Hepatocyte (in vitro differentiated cells): ENCODE measurements around the gene OSBPL2.

Experiments
- EZH2 ChIP-seq: fragments of 200-600 bp; sonication (generic); IDR thresholded peaks from 2 replicates; pipeline ENCODE4 v1.6.1; 2016; ENCODE audit warnings: antibody characterized with exemption, mild to moderate bottlenecking, borderline replicate concordance
- TF ChIP-seq, protein P1 (sequence below): fragments of 200-600 bp; sonication (generic); IDR thresholded peaks from 2 replicates; pipeline ENCODE4 v1.5.1; 2016; ENCODE audit warnings: antibody characterized with exemption, mild to moderate bottlenecking; ENCODE audit not compliant: poor library complexity

DNA sequence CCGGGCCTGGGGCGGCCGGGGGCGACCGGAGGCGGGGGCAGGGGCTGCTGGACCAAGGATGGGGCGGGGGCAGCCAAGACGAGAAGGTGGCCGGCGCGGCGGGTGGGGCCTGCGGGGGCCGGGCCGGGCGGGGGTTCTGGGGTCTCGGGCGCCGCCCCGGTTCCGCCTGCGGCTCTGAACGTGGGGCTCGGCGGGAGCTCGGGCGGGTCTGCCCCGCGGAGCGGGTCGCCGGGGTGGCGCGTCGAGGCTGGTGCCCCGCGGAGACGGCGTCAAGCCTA, 64.7 kb downstream of the OSBPL2 start:
- TF ChIP-seq, protein P1, sequence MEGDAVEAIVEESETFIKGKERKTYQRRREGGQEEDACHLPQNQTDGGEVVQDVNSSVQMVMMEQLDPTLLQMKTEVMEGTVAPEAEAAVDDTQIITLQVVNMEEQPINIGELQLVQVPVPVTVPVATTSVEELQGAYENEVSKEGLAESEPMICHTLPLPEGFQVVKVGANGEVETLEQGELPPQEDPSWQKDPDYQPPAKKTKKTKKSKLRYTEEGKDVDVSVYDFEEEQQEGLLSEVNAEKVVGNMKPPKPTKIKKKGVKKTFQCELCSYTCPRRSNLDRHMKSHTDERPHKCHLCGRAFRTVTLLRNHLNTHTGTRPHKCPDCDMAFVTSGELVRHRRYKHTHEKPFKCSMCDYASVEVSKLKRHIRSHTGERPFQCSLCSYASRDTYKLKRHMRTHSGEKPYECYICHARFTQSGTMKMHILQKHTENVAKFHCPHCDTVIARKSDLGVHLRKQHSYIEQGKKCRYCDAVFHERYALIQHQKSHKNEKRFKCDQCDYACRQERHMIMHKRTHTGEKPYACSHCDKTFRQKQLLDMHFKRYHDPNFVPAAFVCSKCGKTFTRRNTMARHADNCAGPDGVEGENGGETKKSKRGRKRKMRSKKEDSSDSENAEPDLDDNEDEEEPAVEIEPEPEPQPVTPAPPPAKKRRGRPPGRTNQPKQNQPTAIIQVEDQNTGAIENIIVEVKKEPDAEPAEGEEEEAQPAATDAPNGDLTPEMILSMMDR: no peak
- TF ChIP-seq EZH2: no peak
